GM19397 (cell line): ENCODE results near the gene CCDC82.
A peak's percentile ranks its signal among the peaks of the same experiment; 100 is the strongest.

Experiments
- ATAC-seq: cut with Tn5 transposase; IDR thresholded peaks from one replicate; pipeline ENCODE4 v1.9.1; 2021; ENCODE audit warnings: mild to moderate bottlenecking, moderate library complexity; ENCODE audit not compliant: unreplicated experiment

CCDC82 gene

GRCh38 chr11:96365493-96365892 is 24.2 kb downstream of the CCDC82 start:
- no peak for ATAC-seq

- ATAC-seq: no peak
These were observed 27.9 kb downstream of the CCDC82 start for GRCh38 chr11:96361778-96362177.

- ATAC-seq: no peak
These were observed 31.4 kb downstream of the CCDC82 start for GRCh38 chr11:96358321-96358720.

- no peak for ATAC-seq
These were observed 31.9 kb downstream of the CCDC82 start for GRCh38 chr11:96357794-96358193.

GRCh38 chr11:96356848-96357247 is 32.9 kb downstream of the CCDC82 start:
- ATAC-seq: no peak

- peak; percentile 70 for ATAC-seq
These were observed 46.6 kb downstream of the CCDC82 start, which contains the start of gene MAML2 for GRCh38 chr11:96342961-96343711. Gene MAML2, minus strand, starts transcription at chr11:96343195. Its CDS starts 1,300 bp downstream, at chr11:96341895.

GRCh38 chr11:96342014-96342960 is 47.4 kb downstream of the CCDC82 start:
- ATAC-seq: no peak

GRCh38 chr11:96341211-96342013 is 48.3 kb downstream of the CCDC82 start:
- peak; percentile 31 for ATAC-seq

- ATAC-seq: no peak
These were observed 49.2 kb downstream of the CCDC82 start for GRCh38 chr11:96340555-96340885.

GRCh38 chr11:96339706-96340554 is 49.8 kb downstream of the CCDC82 start:
- ATAC-seq: no peak

GRCh38 chr11:96338910-96339705 is 50.6 kb downstream of the CCDC82 start:
- peak; percentile 38 for ATAC-seq

GRCh38 chr11:96337541-96338431 is 51.9 kb downstream of the CCDC82 start:
- ATAC-seq: peak; percentile 27

GRCh38 chr11:96335388-96335787 is 54.3 kb downstream of the CCDC82 start:
- ATAC-seq: no peak

- ATAC-seq: no peak
These were observed 55.5 kb downstream of the CCDC82 start for GRCh38 chr11:96334219-96334618.

GRCh38 chr11:96333191-96333719 is 56.5 kb downstream of the CCDC82 start:
- no peak for ATAC-seq

- no peak for ATAC-seq
These were observed 57.5 kb downstream of the CCDC82 start for GRCh38 chr11:96332126-96332771.

GRCh38 chr11:96331699-96332116 is 58.0 kb downstream of the CCDC82 start:
- ATAC-seq: no peak

- ATAC-seq: no peak
These were observed 59.2 kb downstream of the CCDC82 start for GRCh38 chr11:96330511-96330859.
